ENCODE measurements around the gene NEK4.

The NEK4 gene

DNA sequence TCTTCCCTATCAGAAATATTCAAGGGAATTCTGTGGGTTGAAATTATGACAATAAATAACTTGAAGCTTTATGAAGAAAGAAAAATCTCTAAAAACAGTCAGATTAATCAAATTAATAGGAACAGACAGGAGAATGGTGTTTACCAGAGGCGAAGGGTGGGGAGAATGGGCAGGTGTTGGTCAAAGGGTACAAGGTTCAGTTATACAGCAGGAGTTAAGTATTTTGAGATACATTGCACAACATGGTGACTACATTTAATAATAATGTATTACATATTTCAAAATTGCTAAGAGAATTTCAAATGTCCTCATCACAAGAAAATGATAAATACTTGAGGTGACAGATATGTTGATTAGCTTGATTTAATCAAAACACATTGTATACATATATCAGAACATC lies 46.2 kb downstream of the NEK4 start:
- H3K4me1 ChIP-seq (ENCODE audit: control insufficient read depth in 1 of 2, insufficient read depth in 2 of 2, low read length in 2 of 2): peaks cover 3 to 5% of the 10 kb centered on the region in 2 experiments
- H3K23ac ChIP-seq (ENCODE audit: low read length): no peak overlapping the region
- peaks cover 3% of the 10 kb centered on the region for H3K9me3 ChIP-seq (ENCODE audit: insufficient read depth, low read depth, low read length)
- no peak overlapping the region for H2AFZ ChIP-seq (ENCODE audit: insufficient read depth, low read length, poor library complexity)
- H3K4me2 ChIP-seq (ENCODE audit: low read length): no peak overlapping the region
- H4K91ac ChIP-seq (ENCODE audit: low read depth, low read length): no peak overlapping the region
- H2BK12ac ChIP-seq (ENCODE audit: low read length): no peak overlapping the region
- H3K79me1 ChIP-seq (ENCODE audit: low read length): peaks cover 3% of the 10 kb centered on the region
- H4K8ac ChIP-seq (ENCODE audit: low read depth, low read length): no peak overlapping the region
- no peak overlapping the region for H3K9ac ChIP-seq (ENCODE audit: low read length)
- no CpG with 5 or more reads among the region's 1 CpG for WGBS (ENCODE audit: extremely low coverage, insufficient coverage, insufficient read length)
- no peak overlapping the region for H2BK120ac ChIP-seq (ENCODE audit: insufficient read depth, low read length, poor library complexity)
- H3K27me3 ChIP-seq (ENCODE audit: insufficient read depth, low read length): no peaks in the 10 kb centered on the region
- H3K18ac ChIP-seq (ENCODE audit: low read length): no peak overlapping the region
- peak in 1 of 2 donors; percentile 28 for DNase-seq
- peaks cover 4 to 7% of the 10 kb centered on the region in 2 experiments for H3K36me3 ChIP-seq (ENCODE audit: control insufficient read depth in 1 of 2, insufficient read depth in 2 of 2, low read length in 2 of 2)
- H4K12ac ChIP-seq (ENCODE audit: low read depth, low read length): no peak overlapping the region
- no peak overlapping the region for H3K4me3 ChIP-seq (ENCODE audit: low read depth, low read length)
- no peak overlapping the region for H3K27ac ChIP-seq (ENCODE audit: low read depth, low read length)
- no peak overlapping the region for H3K14ac ChIP-seq (ENCODE audit: low read length)
- H3K79me2 ChIP-seq (ENCODE audit: control insufficient read depth, insufficient read depth, low read length, poor library complexity): no peaks in the 10 kb centered on the region
- no peak overlapping the region for H3K4ac ChIP-seq (ENCODE audit: low read depth, low read length)
- no peak overlapping the region for H2BK5ac ChIP-seq (ENCODE audit: low read depth, low read length, poor library complexity)
- no peak overlapping the region for H2AK5ac ChIP-seq (ENCODE audit: low read length)

GRCh38 chr3:52723935-52724334 lies 46.8 kb downstream of the NEK4 start:
- peaks cover 4 to 6% of the 10 kb centered on the region in 2 experiments for H3K36me3 ChIP-seq (ENCODE audit: control insufficient read depth in 1 of 2, insufficient read depth in 2 of 2, low read length in 2 of 2)
- no peak overlapping the region for H2AK5ac ChIP-seq (ENCODE audit: low read length)
- H3K23ac ChIP-seq (ENCODE audit: low read length): no peak overlapping the region
- H3K27ac ChIP-seq (ENCODE audit: low read depth, low read length): no peak overlapping the region
- no peak overlapping the region for H3K4me3 ChIP-seq (ENCODE audit: low read depth, low read length)
- no peak overlapping the region for H3K9ac ChIP-seq (ENCODE audit: low read length)
- no peak for DNase-seq
- H4K8ac ChIP-seq (ENCODE audit: low read depth, low read length): no peak overlapping the region
- H3K14ac ChIP-seq (ENCODE audit: low read length): no peak overlapping the region
- no peak overlapping the region for H4K91ac ChIP-seq (ENCODE audit: low read depth, low read length)
- no peak overlapping the region for H3K18ac ChIP-seq (ENCODE audit: low read length)
- H3K79me2 ChIP-seq (ENCODE audit: control insufficient read depth, insufficient read depth, low read length, poor library complexity): no peaks in the 10 kb centered on the region
- WGBS (ENCODE audit: extremely low coverage, insufficient coverage, insufficient read length): no CpG with 5 or more reads among the region's 5 CpGs
- H3K4me1 ChIP-seq (ENCODE audit: control insufficient read depth in 1 of 2, insufficient read depth in 2 of 2, low read length in 2 of 2): peaks cover 3 to 5% of the 10 kb centered on the region in 2 experiments
- H3K4me2 ChIP-seq (ENCODE audit: low read length): no peak overlapping the region
- no peak overlapping the region for H2BK12ac ChIP-seq (ENCODE audit: low read length)
- no peak overlapping the region for H2AFZ ChIP-seq (ENCODE audit: insufficient read depth, low read length, poor library complexity)
- H3K9me3 ChIP-seq (ENCODE audit: insufficient read depth, low read depth, low read length): peaks cover 3% of the 10 kb centered on the region
- no peak overlapping the region for H4K12ac ChIP-seq (ENCODE audit: low read depth, low read length)
- no peak overlapping the region for H3K4ac ChIP-seq (ENCODE audit: low read depth, low read length)
- peaks cover 3% of the 10 kb centered on the region for H3K79me1 ChIP-seq (ENCODE audit: low read length)
- no peak overlapping the region for H2BK120ac ChIP-seq (ENCODE audit: insufficient read depth, low read length, poor library complexity)
- no peaks in the 10 kb centered on the region for H3K27me3 ChIP-seq (ENCODE audit: insufficient read depth, low read length)
- H2BK5ac ChIP-seq (ENCODE audit: low read depth, low read length, poor library complexity): no peak overlapping the region

DNA sequence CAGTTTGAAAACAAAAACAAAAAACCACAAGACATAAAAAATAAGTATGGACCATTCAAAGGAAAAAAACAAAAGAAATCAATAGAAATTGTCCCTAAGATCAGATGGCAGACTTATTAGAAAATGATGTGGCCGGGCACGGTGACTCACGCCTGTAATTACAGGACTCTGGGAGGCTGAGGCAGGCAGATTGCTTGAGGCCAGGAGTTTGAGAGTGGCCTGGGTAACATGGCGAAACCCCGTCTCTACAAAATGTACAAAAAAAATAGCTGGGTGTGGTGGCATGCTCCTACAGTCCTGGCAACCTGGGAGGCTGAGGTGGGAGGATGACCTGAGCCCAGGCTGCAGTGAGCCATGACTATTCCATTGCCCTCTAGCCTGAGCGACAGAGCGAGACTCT lies 48.2 kb downstream of the NEK4 start:
- Histone ChIP-seq H4K12ac (ENCODE audit: low read depth, low read length) (no peak overlapping the region), H3K79me2 (ENCODE audit: control insufficient read depth, insufficient read depth, low read length, poor library complexity) (no peaks in the 10 kb centered on the region), H3K4me1 (ENCODE audit: control insufficient read depth in 1 of 2, insufficient read depth in 2 of 2, low read length in 2 of 2) (peaks cover 3 to 5% of the 10 kb centered on the region in 2 experiments), H3K79me1 (ENCODE audit: low read length) (no peaks in the 10 kb centered on the region), H3K9ac (ENCODE audit: low read length) (no peak overlapping the region), H4K8ac (ENCODE audit: low read depth, low read length) (no peak overlapping the region), H4K91ac (ENCODE audit: low read depth, low read length) (no peak overlapping the region), H3K27ac (ENCODE audit: low read depth, low read length) (no peak overlapping the region), H3K23ac (ENCODE audit: low read length) (no peak overlapping the region), H2BK12ac (ENCODE audit: low read length) (no peak overlapping the region), H3K9me3 (ENCODE audit: insufficient read depth, low read depth, low read length) (no peaks in the 10 kb centered on the region), H3K4me2 (ENCODE audit: low read length) (no peak overlapping the region), H2AK5ac (ENCODE audit: low read length) (no peak overlapping the region), H2BK5ac (ENCODE audit: low read depth, low read length, poor library complexity) (no peak overlapping the region), H2BK120ac (ENCODE audit: insufficient read depth, low read length, poor library complexity) (no peak overlapping the region), H3K36me3 (ENCODE audit: control insufficient read depth in 1 of 2, insufficient read depth in 2 of 2, low read length in 2 of 2) (peaks cover 0 to 2% of the 10 kb centered on the region in 2 experiments), H3K27me3 (ENCODE audit: insufficient read depth, low read length) (no peaks in the 10 kb centered on the region), H3K14ac (ENCODE audit: low read length) (no peak overlapping the region), H2AFZ (ENCODE audit: insufficient read depth, low read length, poor library complexity) (no peak overlapping the region), H3K18ac (ENCODE audit: low read length) (no peak overlapping the region), H3K4ac (ENCODE audit: low read depth, low read length) (no peak overlapping the region), H3K4me3 (ENCODE audit: low read depth, low read length) (no peak overlapping the region)
- peak; percentile 30 to 51 for DNase-seq
- no CpG with 5 or more reads among the region's 7 CpGs for WGBS (ENCODE audit: extremely low coverage, insufficient coverage, insufficient read length)

- Histone ChIP-seq H2BK120ac (ENCODE audit: insufficient read depth, low read length, poor library complexity) (peak overlapping the region; percentile 38), H3K4ac (ENCODE audit: low read depth, low read length) (no peak overlapping the region), H3K79me1 (ENCODE audit: low read length) (no peaks in the 10 kb centered on the region), H3K27me3 (ENCODE audit: insufficient read depth, low read length) (no peaks in the 10 kb centered on the region), H3K4me3 (ENCODE audit: low read depth, low read length) (no peak overlapping the region), H2BK5ac (ENCODE audit: low read depth, low read length, poor library complexity) (no peak overlapping the region), H4K91ac (ENCODE audit: low read depth, low read length) (no peak overlapping the region), H3K79me2 (ENCODE audit: control insufficient read depth, insufficient read depth, low read length, poor library complexity) (no peaks in the 10 kb centered on the region), H2AK5ac (ENCODE audit: low read length) (no peak overlapping the region), H3K4me2 (ENCODE audit: low read length) (no peak overlapping the region), H3K9ac (ENCODE audit: low read length) (no peak overlapping the region), H3K18ac (ENCODE audit: low read length) (no peak overlapping the region), H4K12ac (ENCODE audit: low read depth, low read length) (no peak overlapping the region), H3K36me3 (ENCODE audit: control insufficient read depth in 1 of 2, insufficient read depth in 2 of 2, low read length in 2 of 2) (no peaks in the 10 kb centered on the region), H2BK12ac (ENCODE audit: low read length) (no peak overlapping the region), H3K27ac (ENCODE audit: low read depth, low read length) (no peak overlapping the region), H3K23ac (ENCODE audit: low read length) (no peak overlapping the region), H3K4me1 (ENCODE audit: control insufficient read depth in 1 of 2, insufficient read depth in 2 of 2, low read length in 2 of 2) (peaks cover 3 to 5% of the 10 kb centered on the region in 2 experiments), H2AFZ (ENCODE audit: insufficient read depth, low read length, poor library complexity) (no peak overlapping the region), H3K9me3 (ENCODE audit: insufficient read depth, low read depth, low read length) (no peaks in the 10 kb centered on the region), H4K8ac (ENCODE audit: low read depth, low read length) (no peak overlapping the region), H3K14ac (ENCODE audit: low read length) (no peak overlapping the region)
- no CpG with 5 or more reads among the region's 1 CpG for WGBS (ENCODE audit: extremely low coverage, insufficient coverage, insufficient read length)
- no peak for DNase-seq
Observed at GRCh38 chr3:52721730-52722008, 49.1 kb downstream of the NEK4 start.
